Measurements from ENCODE around the gene ACKR2. TPM values are rescaled to one million over a fixed set of nuclear protein-coding genes. Genes with fewer than 3 reads are reported as not detected.

ACKR2 gene
- total RNA-seq, 1 experiment from 2014 or later: not detected

DNA sequence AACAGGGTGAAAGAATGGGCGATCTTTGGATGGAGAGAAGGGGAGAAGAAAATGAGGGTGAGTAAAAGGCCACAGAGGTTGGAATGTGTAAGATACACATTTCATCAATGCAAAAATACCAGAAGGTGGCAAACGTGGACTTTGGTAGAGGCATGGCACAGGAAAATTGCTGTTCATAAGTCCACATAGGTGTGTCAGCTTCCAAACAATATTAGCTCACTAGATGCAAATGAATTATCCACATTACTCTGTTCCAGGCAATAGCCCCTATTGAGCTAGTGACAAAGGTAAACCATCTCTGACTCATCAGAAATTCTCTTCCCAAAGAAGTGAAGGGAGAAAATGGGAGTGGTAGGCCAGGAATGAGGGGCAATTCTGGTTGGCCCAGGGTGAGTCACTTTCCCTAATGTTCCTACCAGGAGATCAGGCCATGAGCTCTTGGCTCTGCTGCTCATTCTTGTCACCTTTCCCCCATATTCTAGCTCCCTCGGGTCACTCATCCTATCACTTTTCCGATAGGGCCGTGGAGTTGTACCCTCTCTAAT, 19.9 kb downstream of the ACKR2 start:
- no peak for DNase-seq (ENCODE audit: low read depth)

DNA sequence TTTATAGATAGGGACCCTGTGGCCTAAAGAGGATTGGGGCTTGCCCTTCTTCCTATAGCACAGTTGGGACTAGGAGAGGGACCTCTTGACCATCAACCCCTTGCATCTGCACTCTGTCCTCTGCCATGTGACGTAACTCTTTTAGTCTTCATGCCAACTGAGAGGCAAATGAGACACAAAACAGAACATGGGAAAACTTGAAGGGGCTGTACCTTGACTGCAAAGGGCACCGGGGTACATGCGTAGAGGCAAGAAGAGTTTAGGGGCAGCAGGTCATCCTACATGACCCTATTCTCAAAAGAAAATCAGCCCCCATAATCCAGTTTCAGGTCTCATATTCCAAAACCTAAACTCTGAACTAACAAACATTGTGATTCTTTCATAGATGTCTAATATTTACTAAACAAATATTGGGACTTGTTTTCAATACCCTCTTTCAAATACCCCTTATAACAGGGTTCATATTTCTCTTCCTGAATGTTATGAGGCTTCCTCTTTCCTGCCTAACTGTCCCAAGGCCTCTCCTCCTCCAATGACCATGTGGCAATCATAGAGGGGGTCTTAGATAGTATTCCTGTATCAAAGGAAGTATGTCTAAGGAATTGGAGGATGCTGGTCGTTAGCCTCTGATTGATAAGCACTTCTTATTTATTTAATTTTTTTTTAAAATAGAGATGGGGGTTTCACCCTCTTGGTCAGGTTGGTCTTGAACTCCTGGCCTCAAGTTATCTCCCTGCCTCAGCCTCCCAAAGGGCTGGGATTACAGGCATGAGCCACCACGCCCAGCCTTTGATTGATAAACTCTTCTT, 20.6 kb downstream of the ACKR2 start:
- DNase-seq (ENCODE audit: low read depth): no peak

GRCh38 chr3:42830437-42831320, 21.4 kb downstream of the ACKR2 start:
- DNase-seq (ENCODE audit: low read depth): peak; percentile 23

DNA sequence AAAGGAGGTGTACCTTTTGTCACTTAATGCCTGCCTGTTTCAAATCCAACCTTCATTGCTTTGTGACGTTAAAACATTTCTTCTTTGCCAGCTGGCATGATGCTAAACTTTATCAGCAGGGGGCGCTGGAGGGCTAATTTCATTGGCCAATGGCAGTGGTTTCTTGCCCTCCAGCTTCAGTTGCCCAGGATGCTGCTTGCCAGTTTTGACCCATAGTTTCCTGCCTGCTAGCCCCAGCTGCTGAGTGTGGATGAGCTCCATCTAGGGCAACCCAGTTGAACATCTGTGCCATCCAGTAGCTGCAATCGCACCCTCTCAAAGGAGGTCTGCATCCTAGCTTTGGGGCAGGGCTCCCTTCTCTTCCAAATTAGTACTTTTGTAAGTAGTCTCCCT, 22.1 kb downstream of the ACKR2 start:
- peak; percentile 65 for DNase-seq (ENCODE audit: low read depth)

DNA sequence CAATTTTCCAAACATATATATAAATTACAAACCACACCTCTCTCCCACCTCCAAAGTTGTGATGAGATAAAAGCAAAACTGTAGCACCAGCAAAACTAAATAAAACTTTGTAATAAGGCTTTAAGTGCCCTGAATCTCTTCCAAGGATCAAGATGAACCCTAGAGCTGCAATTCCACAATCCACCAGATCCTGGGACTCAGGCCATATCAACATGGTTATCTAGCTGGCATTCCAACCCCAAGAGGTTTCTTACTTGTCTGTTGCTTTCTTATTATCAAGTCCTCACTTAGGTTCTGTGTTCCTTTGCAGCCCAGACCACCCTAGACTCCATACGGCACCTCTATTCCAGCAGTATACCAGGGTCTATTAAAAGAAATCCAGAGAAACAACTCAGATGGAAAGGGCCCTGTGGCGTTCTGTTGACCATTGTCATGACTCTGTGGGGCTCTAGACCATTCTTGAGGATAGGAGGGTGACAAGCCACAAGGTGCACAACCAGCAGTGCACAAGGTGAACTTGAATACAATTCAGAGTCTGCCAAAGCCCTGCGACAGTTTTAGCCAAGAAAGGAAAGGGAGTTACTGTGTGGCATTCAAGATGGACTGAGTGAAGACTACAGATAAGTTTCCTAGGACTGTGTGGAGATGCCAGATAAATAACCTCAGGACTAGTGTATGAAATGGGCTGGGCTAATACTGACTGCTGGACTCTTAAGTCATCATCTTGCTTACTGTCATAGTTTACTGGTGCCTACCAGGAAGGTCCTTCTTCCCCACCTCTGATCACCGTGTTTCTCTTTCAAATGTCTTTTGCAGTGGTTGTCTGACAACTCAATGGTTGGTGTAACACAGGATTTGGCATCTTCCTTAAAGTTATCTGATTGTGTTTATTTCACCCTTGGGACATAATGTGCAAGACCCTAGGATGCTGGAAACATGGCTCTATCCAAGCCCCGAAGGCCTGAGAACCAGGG, 27.2 kb downstream of the ACKR2 start:
- no peak for DNase-seq (ENCODE audit: low read depth)

GRCh38 chr3:42838571-42838970, 29.3 kb downstream of the ACKR2 start:
- DNase-seq (ENCODE audit: low read depth): no peak

GRCh38 chr3:42839616-42840015, 30.4 kb downstream of the ACKR2 start:
- peak; percentile 78 for DNase-seq (ENCODE audit: low read depth)

DNA sequence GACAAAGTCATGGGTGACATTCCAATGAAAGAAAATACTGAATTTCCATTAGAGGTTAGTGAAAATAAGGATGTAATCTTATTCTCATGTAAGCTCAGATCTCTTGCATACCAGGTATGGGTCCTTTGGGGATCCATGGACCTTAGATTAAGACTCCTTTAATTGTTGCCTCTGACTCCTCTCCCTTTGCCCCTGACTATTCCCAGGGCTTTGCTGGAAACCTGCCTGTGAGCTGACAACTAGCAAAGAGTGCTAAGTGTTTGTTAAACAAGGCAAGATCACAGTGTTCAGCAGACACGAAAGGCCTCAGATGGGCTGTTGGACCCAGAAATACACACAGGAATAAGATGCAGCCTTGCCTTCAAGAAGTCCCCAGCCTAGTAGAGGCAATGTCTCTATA, 32.1 kb downstream of the ACKR2 start:
- DNase-seq (ENCODE audit: low read depth): no peak

DNA sequence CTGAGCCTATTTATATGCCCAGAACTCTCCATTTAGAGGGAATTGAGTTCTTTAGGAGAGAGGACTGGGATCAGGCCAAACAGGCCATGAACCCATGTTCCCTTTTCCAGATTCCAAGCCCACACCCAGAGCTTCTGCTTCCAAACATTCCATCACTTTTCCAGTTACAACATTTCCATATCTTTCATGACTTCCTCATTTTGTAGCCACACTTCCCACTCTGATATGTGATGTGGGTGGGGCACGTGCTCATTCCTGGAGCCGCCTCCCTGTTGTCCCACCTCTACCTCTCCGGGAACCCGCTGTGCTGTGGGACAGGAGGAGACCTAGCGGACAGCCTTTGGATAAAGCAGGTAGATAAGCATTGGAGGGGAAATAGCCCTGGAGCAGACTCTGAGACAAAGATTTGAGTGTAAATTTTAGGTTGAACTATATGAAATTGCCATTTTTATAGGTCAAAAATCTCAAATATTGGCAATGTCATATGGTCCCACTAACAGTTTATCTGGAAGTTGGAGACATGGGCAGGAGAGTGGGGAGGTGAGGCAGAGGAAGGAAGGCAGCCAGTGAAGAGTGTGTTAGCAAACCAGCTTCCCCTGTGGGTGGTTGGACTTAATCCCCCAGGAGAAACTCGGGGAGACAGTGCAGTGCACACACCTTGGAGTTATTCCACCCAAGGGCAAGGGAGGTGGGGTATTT, 34.6 kb downstream of the ACKR2 start:
- no peak for DNase-seq (ENCODE audit: low read depth)

DNA sequence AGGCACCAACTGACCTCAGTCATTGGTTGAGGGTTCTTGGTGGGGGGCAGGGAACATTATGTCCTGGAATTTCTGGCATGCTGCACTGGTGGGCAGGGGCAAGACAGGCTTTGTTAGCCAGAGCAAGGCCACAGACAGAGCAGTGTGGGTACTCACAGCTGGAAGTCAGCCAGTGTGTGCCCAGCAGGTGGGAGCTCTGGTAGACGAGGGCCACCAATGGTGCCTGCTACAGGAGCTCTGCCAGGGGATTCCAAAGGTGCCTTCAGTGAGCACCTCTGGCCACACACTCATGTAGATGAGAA, 35.1 kb downstream of the ACKR2 start:
- no peak for DNase-seq (ENCODE audit: low read depth)

- DNase-seq (ENCODE audit: low read depth): no peak
Measured at GRCh38 chr3:42844815-42845214, 35.6 kb downstream of the ACKR2 start.

DNA sequence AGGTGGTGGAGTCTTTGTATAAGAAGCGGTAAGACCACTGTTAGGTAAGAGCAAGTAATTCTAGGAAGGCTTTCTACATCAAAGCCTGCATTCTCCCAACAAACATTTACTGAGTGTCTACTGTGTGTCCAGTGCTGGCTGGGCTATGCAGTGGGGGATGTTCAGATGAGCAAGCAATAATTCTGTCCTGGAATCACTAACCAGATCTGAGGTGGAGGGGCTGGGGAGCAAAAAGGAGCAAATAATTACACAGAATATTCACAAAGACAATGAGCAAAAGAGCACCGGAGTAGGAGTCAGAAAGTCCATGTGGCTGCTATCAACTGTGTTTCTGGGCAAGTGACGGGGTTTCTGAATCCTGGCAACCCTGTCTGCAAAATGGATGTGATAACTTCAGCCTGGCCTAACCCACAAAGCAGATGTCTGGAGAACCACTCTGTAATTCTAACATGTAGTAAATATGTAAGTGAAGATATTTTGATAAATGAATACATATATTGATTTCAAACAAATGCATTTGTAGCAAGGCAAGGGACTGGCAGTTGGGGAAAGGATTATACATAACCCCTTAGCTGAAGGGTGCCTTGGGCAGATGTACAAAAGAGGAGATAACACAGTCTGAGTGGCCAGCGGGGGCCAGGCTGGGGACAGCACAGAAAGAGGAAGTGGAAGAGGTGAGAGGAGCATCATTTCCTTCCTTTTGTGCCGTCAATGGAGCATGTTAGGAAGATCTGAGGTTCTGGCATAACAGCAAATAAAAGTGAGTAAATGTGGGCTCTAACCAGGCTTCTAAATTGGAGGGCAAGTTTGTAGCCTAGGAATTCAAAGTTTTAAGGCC, 37.7 kb downstream of the ACKR2 start:
- DNase-seq (ENCODE audit: low read depth): no peak

DNA sequence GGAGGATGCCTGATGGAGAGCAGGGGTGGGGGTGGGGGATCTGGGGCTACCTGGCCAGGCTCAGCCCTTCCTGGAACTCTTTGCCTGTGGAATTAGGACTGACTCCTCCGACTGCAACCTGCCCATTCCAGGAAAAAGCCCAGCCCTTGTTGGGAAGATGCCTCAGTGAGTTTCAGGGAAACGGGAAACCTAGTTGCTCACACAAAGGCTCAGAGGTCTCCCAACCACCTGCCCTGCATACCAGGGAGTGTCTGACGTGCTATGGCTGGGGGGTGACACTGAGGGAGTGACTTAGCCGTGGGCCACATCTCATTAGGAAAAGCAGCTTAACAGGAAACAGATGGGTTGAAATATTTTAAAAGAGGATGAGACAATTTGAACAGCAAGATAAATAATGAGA, 38.5 kb downstream of the ACKR2 start:
- DNase-seq (ENCODE audit: low read depth): peak; percentile 11

- DNase-seq (ENCODE audit: low read depth): no peak
Measured at GRCh38 chr3:42849017-42849416, 39.8 kb downstream of the ACKR2 start.

GRCh38 chr3:42850263-42850662, 41.0 kb downstream of the ACKR2 start:
- DNase-seq (ENCODE audit: low read depth): no peak

- DNase-seq (ENCODE audit: low read depth): no peak
Measured at GRCh38 chr3:42851228-42851834, 42.1 kb downstream of the ACKR2 start.

DNA sequence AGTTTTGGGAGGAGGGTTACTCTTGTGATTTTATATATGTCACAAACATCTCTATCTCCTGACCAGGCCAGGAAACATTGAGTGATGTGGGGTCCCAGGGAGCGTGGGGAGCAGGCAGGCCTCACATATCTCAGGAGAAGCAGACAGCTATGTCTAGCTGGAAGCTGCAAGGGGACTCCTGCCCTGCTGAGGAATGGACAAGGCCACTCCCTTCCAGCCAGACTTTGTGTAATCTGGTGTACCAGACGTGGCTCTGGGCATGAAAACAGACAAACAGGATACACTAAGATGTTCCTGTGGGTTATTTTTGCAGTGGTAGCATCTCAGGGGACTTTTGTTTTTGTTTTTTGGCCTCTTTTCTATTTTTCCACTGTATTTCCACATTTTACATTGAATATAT, 43.2 kb downstream of the ACKR2 start:
- no peak for DNase-seq (ENCODE audit: low read depth)

- no peak for DNase-seq (ENCODE audit: low read depth)
Measured at GRCh38 chr3:42853056-42853455, 43.8 kb downstream of the ACKR2 start.

DNA sequence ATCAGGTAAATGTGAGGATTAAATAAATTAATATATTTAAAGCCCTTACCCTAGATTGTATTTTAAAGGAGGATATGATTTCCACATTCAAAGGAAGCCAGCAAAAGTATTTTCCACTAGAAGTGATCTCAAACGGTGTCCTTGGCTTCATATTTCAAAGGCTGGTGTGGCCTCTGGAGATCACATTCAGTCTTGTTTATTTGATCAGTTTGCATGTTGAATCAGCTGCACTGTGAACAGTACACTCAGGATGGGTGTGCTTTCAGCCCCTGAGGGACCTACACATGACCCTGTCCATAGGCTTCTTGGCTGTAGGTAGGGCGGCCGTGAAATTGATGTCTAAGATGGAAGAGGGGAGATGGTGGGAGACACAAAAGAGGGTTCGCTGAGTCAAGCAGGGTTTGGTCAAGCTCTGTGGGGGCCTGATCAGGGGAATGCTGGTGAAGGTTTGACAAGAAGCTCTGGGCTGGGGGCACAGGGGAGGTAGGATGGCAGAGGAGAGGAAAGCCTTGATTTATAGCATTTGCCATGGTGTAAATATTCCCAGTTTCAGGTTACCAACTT, 44.6 kb downstream of the ACKR2 start:
- DNase-seq (ENCODE audit: low read depth): no peak

DNA sequence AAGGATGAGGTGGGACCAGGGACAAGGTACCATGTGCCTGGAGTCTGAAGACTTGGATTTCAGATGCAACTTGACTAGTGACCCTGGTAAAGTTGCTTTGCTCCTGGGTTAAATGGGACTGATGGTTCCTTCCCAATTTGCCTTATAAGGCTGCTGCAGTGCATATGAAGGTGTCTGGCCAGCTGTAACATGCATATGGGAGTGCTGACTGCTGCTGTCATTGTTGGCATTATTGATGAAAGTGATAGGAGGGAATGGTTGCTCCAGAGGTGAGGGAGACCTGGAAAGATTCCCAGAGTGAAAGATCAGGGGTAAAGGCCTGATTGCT, 45.9 kb downstream of the ACKR2 start:
- DNase-seq (ENCODE audit: low read depth): no peak
